Measurements from ENCODE around the gene FAM72C.
"Not testable (repeated sequence)": the region's sequence is repeated elsewhere in the genome, so short reads cannot be mapped to it uniquely, and the experiment has no call there.

Gene FAM72C

DNA sequence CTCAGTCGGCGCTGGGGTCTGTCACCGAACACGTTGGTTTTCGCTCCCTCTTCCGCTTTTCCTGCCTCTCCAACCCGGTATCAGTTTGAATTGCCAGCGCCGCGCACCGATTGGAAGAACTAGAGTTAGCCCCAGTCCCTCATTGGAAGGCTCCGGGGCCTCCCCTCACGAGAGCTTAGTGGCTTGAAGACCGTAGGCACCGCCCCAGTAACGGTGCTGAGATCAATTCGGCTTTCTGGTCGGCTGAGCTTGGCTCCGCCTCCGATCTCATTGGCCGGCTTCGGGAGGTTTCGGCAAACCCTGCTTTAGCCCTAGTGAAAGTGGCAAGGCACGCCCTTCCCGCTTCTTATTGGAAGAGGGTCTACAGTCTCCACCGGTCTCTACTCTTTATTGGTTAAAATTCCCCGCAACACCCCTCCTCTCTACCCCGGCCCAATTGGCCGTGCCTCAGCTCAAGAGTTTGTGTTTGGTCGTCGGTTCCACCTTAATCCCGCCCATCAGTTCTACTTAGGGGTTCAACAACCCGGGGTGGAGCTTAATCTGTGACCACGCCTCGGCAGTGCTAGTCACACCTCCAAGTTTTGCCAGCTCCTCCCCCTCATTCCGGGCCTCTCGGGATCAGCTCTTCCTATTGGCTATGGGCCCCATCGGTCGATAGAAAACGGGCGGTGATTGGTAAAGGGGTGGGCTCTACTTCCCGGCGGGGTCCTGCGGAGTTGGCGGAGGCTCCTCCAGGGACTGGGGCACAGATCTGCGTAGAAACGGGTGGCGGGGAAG, at the start of gene FAM72C:
Gene FAM72C, minus strand, starts transcription at position 63 of the 777 bp plus-strand sequence. CDS start 845 bp downstream, outside the sequence.
- not testable (repeated sequence) for H3K27me3 Mint-ChIP-seq; H3K36me3 Mint-ChIP-seq; H3K4me1 Mint-ChIP-seq (ENCODE audit: low read depth); H3K9me3 Mint-ChIP-seq (ENCODE audit: low read depth); H3K4me3 Mint-ChIP-seq; H3K27ac Mint-ChIP-seq

DNA sequence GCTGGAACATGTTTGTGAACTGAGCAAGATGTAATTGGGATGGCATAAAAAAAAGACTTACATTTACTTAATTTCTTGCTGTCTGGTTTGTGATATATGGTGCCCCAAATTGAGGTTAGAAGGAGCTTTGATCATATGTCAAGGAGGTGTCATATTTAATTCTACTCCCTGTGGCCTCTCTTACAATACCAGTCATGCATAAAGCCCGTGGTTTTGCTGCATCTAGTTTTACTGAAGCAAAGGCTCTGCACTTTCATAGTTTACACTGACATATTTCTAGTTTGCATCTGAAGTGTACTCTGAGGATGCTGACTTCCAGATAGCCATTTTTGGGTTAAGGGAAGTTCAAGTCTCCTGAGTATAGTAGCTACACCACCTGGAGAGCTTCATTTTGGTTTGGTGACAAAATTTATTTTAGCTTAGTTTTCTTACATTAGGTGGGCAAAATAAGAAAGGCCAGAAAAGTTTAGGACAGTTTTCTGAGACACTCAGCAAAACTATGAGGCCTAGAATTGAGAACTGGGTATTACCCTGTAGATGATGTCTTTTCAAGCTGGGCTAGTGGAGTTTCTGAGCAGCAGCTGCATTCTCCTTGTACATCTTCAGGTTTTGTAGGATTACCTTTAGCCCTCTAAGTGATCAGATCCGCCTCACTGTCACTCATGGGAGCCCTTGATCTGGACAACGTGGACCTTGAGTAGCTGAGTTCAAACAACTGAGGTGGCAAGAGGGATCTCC, 48.4 kb upstream of the FAM72C start:
- H3K4me3 Mint-ChIP-seq; H3K27me3 Mint-ChIP-seq; H3K9me3 Mint-ChIP-seq (ENCODE audit: low read depth); H3K4me1 Mint-ChIP-seq (ENCODE audit: low read depth); H3K27ac Mint-ChIP-seq; H3K36me3 Mint-ChIP-seq: not testable (repeated sequence)

DNA sequence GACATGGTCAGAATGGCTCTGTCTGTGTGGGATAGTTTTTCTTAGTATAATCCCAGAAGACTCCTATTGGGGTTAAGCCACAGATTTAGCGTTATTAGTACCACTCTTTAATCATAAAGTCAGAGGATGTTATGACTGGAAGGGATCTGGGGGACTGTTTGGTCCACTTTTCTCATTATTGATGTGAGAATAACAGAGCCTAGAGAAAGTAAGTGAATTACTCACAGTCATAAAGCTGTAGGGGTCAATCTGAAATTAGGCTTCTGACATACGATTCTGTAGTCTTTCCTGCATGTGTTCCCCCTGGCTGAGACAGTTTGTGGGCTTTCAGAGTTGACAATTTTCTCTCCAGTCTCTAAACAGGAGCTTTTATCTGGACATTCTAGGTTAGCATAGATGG, 47.3 kb upstream of the FAM72C start:
- H3K4me3 Mint-ChIP-seq, H3K36me3 Mint-ChIP-seq, H3K27ac Mint-ChIP-seq: not testable (repeated sequence)

DNA sequence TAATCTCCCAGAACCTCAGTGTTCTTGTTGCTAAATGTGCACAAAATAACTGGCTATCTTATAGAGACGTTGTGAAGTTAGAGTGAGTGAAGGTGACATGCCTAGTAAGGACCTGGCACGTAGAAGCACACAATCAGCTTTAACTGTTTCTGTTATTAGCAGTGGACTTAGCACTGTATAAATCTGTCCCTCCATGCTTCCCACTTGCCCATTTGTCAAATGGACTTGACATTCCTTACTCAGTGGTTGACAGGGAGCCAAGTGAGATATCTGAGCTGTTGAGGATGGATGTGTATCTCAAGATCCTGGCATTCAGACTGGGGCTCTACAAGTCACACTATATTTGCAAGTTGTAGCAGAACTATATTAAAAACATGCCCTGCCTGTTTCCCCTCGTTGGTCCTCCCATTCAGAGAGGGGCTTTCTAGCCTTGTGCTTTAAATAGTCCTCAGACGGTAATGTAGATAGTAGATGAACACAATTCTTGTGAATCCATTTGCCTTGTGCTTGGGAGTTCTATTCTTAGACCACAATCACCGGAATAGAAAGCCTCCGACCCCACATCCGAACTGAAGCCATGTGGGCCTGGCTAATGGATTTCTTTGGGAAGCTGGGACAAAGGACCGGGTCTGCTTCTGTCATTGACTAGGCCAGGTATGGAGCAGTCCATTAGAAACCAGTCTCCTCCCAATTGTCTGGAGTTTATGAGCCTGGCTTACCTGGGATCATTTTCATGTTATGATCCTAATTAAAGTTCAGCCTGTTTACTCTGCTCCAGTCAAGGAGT, 43.6 kb upstream of the FAM72C start:
- H3K4me3 Mint-ChIP-seq; H3K27ac Mint-ChIP-seq; H3K9me3 Mint-ChIP-seq (ENCODE audit: low read depth); H3K4me1 Mint-ChIP-seq (ENCODE audit: low read depth); H3K27me3 Mint-ChIP-seq; H3K36me3 Mint-ChIP-seq: not testable (repeated sequence)

More for the DNA sequence above, 47.3 kb upstream of the FAM72C start:
- not testable (repeated sequence) for H3K27me3 Mint-ChIP-seq; H3K9me3 Mint-ChIP-seq (ENCODE audit: low read depth); H3K4me1 Mint-ChIP-seq (ENCODE audit: low read depth)

DNA sequence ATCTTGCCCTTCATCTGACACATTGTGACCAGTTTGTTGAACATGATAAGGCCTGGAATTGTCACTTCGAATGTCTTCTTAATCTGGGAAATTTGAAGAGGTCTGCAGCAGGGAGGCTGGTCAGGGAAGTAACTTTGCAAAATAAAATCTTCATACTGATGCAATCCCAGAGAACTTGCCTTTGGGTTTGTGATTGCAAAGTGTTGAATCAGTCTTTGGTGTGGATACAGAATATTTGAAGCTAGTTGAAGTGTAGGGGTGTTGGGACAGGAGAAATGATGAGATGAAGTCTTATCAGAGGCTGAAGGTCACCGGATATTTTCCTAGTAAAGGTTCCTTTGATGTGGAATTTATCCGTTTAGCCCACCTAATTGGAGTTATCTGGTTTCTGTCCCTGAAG, 42.7 kb upstream of the FAM72C start:
- not testable (repeated sequence) for H3K4me1 Mint-ChIP-seq (ENCODE audit: low read depth); H3K4me3 Mint-ChIP-seq; H3K27me3 Mint-ChIP-seq; H3K9me3 Mint-ChIP-seq (ENCODE audit: low read depth); H3K27ac Mint-ChIP-seq; H3K36me3 Mint-ChIP-seq

DNA sequence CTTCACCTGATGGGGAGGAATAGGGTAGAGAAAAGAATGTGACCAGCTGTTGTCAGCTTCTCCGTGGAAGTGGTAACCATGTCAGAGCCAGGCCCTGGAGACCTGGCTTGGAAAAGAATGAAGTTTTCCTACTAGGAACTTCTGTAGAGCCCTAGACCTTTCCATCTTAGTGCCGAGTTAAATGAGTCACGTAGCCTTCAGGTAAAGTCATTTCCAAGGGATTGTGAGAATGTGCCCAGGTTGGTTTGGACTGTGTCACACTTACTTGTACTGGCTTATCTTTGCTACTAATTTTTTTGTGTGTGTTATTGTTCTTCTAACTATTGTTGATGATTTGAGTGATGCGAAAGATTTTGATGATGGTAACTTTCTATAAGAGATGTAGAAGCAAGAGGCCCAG, 42.3 kb upstream of the FAM72C start:
- H3K4me3 Mint-ChIP-seq; H3K4me1 Mint-ChIP-seq (ENCODE audit: low read depth); H3K27ac Mint-ChIP-seq; H3K9me3 Mint-ChIP-seq (ENCODE audit: low read depth); H3K27me3 Mint-ChIP-seq; H3K36me3 Mint-ChIP-seq: not testable (repeated sequence)

DNA sequence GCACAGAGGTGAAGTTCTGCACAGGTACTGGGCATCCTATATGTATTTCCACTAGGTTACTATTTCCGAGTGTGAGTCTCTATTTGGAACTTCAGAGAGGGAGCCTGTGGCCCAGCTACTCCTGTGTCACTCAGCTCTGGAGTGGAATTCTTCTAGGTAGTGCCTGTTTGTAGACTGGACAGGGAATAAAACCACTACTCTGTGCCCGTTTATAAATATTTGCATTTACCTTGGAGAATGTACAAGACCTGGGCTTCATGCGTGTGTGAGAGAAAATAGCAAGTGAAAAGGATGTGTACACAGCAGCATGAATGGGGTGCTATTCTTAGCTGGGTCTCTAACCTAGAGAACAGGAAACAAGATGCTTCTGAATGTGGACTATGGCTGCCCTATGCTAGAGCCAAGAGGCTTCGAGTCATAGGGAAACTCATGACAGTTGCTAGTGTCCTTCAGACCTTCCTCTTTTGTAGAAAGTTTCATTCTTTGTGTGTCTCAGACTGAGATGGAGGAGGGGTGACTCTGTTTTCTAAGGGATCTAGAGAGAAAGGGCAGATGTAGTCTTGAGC, 40.5 kb upstream of the FAM72C start:
- H3K27me3 Mint-ChIP-seq; H3K4me3 Mint-ChIP-seq; H3K27ac Mint-ChIP-seq; H3K9me3 Mint-ChIP-seq (ENCODE audit: low read depth); H3K4me1 Mint-ChIP-seq (ENCODE audit: low read depth); H3K36me3 Mint-ChIP-seq: not testable (repeated sequence)

DNA sequence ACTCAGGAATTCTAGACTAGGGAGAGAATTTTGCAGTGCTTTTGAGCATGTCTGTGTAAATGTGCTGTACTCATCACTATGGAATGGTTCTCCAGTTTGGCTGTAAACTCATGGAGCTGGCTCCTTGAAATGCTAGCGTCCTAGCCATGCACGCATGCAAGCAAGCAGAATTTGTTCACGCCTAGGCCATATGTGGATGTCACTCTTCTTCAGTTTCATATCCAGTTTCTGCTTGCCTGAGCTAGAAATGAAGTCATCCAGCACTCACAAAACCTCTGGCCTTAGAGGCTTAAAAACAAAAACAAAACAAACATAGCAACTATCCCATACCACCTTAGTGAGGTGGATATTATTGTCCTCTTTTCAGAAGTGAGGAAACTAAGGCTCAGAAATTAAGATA, 37.6 kb upstream of the FAM72C start:
- not testable (repeated sequence) for H3K27me3 Mint-ChIP-seq; H3K4me1 Mint-ChIP-seq (ENCODE audit: low read depth); H3K27ac Mint-ChIP-seq; H3K9me3 Mint-ChIP-seq (ENCODE audit: low read depth); H3K36me3 Mint-ChIP-seq; H3K4me3 Mint-ChIP-seq

DNA sequence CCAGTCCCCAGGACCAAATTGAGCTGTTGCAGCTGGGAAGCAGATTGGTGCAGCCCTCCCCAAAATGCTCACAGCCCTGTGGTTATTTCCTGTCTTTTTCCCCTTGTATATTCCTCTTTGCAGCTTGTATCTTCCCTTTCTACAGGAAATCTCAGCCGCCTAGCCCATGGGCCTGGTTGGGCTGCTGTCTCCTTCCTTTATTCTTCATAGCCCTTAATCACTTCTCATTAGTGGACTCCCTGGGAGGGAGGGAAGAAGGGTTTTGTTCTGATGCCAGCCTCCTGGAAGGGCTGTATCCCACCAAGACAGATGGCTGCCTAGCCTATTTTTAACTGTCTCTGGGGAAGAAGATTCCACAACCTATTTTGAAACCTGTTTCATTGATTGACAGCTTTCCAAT, 32.5 kb upstream of the FAM72C start:
- H3K4me1 Mint-ChIP-seq (ENCODE audit: low read depth); H3K27me3 Mint-ChIP-seq; H3K4me3 Mint-ChIP-seq; H3K9me3 Mint-ChIP-seq (ENCODE audit: low read depth); H3K36me3 Mint-ChIP-seq; H3K27ac Mint-ChIP-seq: not testable (repeated sequence)

DNA sequence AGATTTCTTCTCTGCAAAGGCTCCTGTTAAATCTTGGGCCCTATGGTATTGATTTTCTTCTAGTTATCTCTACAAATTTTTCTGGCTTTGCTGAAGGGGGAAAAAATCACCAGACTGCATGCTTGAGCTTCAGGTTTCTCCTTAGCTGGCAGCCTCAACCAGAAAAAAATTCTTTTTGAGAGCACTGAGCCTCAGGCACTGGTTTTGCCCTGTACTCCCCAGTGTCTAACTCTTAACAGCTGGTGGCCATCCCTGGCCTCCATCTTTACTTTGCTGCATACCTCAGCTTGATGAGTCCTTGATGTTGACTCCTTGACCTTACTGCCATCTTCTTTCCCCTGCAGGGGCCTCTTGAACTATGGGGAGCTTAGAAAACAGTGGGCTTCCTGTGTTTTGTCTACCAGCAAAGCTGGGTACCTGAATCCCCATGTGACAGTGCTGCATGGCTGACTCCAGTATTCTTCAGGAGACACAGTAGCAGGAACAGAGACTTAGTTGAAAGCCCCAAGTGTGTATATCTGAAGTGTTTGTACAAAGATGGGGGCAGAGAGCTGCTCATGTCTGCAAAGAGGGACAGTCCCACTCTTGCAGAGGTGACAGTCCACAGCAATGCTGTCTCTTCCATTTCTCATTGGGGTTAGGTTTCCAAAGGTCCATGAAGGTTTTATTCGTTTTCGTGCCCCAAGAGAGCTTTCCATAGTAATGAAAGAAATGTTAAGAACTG, 31.7 kb upstream of the FAM72C start:
- H3K9me3 Mint-ChIP-seq (ENCODE audit: low read depth); H3K36me3 Mint-ChIP-seq; H3K4me3 Mint-ChIP-seq; H3K4me1 Mint-ChIP-seq (ENCODE audit: low read depth); H3K27me3 Mint-ChIP-seq; H3K27ac Mint-ChIP-seq: not testable (repeated sequence)

DNA sequence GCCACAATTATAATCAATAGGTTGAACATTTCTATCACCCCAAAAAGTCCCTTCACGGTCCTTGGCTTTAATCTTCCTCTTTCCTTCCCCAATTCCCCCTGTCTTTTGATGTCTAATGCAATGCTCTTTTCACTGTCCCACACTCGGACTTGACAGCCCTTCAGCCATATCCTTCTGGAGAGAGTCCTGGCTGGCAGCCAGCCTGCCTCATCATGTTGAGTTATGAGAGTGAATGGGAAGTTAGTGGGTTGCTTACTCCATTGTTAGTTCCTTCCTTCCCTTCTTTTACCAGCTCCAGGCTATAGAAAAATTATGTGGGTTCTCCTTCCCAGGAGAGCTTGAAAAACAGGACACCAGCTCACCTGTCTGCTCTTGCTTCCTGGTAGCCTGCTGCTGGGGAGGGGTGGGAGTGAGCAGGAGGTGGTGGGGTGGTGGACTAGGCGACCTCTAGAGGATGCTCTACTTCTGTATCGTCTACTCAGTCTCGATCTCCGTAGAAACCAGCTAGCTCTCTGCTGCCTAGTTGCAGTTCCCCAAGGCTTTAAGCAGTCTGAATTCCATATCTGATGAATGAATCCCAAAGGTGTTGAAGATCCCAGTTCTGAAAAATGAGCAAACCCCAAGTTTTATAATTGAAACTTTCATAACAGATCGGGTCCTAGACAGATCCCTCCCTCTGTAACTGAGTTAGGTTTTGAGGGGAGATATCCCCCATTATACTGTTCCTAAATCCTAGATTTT, 30.5 kb upstream of the FAM72C start:
- not testable (repeated sequence) for H3K4me3 Mint-ChIP-seq; H3K36me3 Mint-ChIP-seq; H3K27ac Mint-ChIP-seq; H3K9me3 Mint-ChIP-seq (ENCODE audit: low read depth); H3K27me3 Mint-ChIP-seq; H3K4me1 Mint-ChIP-seq (ENCODE audit: low read depth)

DNA sequence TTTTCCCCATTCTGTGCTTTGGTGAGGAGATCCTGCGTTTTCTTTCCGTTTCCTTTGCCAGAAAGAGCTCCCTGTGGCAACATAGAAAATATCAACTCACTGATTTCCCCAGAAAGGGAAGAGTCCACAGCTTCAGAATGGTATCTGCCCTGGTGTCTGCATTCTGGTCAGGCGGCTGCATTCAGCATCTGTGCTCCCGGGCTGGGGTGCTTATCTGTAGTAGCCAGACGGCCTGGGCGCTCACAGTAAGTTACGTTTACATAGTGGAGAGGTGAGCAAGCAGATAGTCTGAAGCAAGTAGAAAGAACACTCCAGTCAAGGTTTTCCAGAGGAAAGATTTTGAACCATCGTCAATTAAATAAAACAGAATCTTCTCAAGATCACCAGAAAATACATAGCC, 29.3 kb upstream of the FAM72C start:
- not testable (repeated sequence) for H3K9me3 Mint-ChIP-seq (ENCODE audit: low read depth); H3K27ac Mint-ChIP-seq; H3K4me3 Mint-ChIP-seq; H3K36me3 Mint-ChIP-seq; H3K27me3 Mint-ChIP-seq; H3K4me1 Mint-ChIP-seq (ENCODE audit: low read depth)

DNA sequence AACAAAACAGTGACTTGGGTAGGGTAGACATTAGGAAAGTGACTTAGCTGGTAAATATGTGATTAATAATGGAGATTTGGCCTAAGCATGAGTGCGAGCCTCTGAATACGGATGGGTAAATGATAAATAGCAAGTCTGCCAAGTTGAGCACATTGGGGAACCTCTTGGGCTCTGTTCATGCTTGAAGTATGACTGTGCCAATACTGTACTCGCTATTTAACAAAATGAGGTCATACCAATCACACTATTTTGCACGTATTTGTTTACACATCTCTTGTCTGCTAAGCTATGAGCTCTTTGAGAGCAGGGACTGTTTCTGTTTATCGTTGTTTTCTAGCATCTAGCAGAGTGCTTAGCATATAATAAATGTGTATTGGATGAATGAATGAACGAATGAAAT, 24.2 kb upstream of the FAM72C start:
- H3K4me3 Mint-ChIP-seq, H3K27me3 Mint-ChIP-seq, H3K27ac Mint-ChIP-seq: not testable (repeated sequence)

DNA sequence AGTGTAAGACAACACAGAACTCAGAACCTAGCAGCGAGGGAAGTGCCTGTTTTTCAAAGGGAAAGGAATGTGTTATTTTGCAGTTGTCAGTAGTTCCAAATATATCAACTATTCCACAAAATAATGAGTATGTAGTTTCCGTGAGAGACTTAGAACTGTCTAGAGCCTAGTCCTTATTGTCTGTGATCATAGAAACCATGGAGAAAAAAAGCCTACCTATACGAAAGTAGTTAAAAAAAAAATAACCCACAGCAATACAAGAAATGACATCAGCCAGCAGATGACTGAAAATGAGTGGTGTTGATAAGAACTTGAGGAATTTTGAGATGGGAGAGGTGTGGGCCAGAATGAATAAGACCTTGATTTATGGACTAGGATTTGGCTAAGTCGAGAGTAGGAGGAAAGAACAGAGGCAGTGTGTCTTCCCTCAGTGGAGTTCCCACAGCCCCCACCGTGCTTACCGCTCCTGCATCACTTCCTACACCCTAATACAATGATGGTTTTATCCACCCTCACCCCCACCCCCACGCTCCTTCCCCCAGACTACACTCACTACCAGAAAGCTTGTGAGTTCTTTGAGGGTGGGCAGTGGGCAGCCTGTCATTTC, 21.6 kb upstream of the FAM72C start:
- H3K27me3 Mint-ChIP-seq; H3K27ac Mint-ChIP-seq; H3K4me3 Mint-ChIP-seq; H3K36me3 Mint-ChIP-seq; H3K4me1 Mint-ChIP-seq (ENCODE audit: low read depth); H3K9me3 Mint-ChIP-seq (ENCODE audit: low read depth): not testable (repeated sequence)

More for the DNA sequence above, 24.2 kb upstream of the FAM72C start:
- H3K9me3 Mint-ChIP-seq (ENCODE audit: low read depth); H3K36me3 Mint-ChIP-seq; H3K4me1 Mint-ChIP-seq (ENCODE audit: low read depth): not testable (repeated sequence)
